ENCODE results near the gene ABCG1.

ABCG1 gene

DNA sequence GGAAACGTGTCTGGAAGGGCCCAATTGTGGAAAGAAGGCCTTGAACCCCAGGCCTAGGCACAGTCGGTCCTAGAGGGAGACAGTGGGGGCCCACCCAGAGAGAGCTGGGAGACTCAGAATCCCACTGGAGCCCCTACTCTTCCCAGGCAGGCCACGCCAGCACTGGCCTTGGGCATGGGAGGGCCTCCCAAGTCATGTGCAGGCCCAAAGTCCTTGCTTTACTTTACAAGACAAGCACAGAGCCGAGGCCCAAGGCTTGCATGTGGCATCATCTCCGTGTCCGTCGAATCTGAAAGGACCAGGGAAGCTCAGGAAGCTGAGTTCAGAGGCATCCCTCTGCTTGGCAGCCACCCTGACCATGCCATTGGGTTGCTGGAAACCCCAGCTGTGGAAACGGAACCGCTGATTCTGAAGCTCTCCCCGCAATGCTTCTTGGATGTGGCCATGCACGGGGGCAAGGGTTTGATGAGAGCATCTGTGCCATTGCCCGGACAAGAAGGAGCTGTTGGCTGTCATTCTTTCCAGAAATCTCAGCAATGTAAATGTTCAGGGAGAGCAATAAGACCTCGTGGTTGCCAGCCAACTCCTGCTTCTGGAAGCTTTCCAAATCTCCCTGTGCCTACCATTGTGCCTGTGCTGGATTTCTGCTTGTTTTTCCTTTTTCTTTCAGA lies 32.8 kb downstream of the ABCG1 start:
- DNase-seq (ENCODE audit: low spot score) = no peak

DNA sequence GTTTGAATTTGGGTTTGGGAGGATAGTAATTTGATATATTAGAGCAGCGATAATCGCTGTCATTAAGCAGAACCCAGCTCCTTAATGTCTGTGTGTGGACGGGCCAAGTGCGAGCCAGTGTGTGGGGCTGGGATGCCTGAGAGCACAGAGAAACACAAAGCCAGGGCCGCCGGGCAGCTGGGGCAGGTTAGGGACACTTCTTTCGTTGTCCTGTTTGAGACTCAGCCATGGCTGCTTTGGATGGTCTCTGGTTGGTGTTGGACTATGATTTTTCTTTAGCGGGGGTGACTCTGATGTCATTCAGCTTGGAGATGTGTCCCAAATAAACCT lies 33.4 kb downstream of the ABCG1 start:
- DNase-seq (ENCODE audit: low spot score) = no peak

DNA sequence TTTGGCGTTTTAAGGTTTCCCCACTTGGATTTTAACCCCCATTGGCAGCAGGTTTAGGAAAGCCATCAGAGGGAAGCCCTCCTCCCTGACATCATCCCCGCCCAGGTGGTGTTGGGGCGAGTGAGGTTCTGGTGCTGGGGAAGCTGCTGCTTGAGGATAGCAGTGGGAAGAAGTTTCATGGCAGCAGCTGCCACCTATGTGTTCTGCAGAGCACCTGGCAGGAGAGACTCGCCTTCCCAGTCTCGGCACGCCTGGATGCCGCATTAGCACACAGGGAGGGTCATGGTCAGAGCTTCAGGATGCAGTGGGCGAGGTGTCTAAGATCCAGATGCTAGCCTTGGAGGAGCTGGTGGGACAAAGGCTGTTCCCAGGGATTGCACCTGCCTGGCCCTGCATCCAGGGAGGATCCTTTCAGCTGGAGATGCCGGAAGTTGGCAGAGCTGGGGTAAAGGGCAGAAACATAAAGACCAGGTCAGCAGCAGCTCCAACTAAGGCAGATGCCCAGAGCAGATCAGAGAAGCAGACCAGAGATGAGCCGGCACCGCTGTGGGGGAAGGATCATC lies 33.9 kb downstream of the ABCG1 start:
- no peak for DNase-seq (ENCODE audit: low spot score)

DNA sequence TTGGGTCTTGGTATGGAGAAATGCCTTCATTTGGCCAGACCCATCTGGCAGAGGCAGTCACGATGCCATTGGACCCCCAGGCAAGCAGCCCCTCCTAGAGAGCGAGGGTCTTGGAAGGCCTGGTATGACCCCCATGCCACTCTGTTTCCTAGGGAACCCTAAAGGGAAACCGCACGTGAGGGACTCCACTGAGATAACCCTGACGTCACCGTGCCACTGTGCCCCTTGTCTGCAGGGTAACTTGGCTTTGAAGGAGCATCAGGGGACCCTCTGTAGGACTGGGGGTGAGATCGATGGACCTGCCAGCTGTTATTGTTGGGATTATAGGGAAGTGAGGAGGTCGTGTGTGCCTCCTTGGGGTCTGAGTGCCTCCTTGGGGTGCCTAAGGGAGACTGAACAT lies 34.5 kb downstream of the ABCG1 start:
- DNase-seq (ENCODE audit: low spot score) = no peak

DNA sequence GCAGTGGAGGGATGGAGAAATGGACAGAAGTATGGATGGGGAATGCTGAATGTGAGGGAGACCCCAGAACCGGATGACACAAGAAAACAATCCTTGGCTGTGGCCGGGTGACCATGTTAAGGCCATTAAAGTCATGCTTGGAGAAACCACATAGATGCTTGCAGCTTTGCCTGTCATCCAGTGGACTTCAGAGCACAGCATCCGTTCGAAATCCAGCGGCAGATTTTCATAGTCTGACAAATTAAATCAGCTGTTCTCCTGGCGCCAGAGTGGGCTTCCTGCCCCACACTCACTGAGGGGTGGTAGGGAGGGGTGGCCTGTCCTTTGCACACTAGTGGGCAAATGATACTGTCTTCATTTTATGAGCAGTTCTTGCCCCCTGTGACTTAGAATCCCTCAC lies 35.1 kb downstream of the ABCG1 start:
- no peak for DNase-seq (ENCODE audit: low spot score)

DNA sequence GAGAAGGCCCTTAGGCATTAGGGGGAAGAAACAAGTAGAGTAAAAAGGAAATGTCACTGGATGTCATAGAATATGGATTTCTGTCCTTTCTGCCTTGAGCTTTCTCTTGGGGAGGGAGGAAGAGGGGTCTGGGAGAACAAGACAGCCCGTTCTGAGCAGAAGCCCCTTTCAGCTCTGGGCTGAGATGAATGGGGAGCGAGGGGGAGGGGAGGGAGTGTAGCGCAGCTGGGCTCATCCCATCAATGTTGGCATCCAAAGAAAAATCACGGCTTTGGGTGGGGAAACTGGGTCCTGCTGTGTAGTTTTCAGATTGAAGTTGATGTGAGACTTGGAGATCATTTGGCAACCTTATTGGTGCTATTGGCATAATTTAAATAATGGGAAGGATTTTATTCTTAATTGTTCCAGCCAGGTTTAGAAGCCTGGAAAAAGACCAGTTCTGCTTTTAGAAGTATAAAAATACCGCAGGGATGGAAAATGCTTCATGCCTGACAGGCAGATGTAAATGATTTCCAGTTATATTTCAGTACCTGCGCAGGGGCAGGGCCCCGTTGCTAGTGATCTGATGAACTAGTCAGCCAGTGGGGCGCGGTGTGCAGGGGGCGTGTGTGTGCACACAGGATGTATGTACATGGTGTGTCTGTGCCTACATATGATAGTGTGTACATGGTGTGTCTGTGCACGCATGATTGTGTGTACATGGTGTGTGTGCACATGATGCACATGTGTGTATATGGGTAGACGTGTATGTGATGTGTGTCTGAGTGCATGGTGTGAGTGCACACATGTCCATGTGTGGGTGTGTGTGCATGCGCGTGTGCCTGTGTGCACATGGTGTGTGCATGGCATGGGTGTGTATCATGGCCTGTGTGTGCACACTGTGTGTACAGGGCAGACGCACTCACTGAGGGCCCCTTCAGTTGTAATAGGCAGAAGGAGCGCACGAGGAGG lies 36.0 kb downstream of the ABCG1 start:
- DNase-seq (ENCODE audit: low spot score) = no peak

DNA sequence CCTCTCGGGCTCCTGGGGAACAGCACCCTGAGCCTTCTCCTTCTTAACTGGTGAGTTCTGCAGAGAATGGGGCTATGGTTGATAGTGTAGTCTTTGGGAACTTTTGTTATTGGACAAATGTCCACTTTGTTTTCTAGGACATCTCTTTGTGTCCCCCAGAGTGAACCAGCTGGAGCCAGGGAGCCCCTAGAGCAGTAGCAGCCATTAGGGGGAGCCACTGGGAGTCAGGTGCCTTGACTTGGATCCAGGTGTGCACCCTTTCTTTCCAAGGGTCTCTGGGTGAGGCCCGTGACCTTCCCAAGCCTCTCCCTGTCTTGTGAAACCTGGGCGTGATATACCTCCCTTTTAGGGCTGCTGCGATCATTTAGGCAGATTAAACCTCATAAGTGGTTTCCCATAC lies 36.9 kb downstream of the ABCG1 start:
- DNase-seq (ENCODE audit: low spot score) = no peak

DNA sequence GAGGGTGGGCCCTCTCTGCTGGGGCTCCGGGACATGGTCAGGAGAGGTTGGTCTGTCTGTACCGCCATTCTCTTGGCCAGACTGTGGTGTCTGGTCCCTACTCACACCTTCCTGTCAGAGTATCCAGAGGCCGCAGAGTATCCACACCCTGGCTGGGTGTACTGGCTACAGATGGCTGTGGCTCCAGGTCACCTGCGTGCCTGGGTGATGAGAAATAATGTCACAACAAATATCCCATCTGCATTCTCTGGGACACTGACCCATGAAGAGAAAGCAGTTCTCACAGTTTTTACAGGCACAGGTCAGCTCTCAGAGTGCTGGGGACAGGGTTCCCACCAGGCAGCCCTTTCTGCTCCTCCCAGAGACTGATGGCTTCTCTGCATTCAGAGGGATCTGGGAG lies 37.4 kb downstream of the ABCG1 start:
- DNase-seq (ENCODE audit: low spot score) = no peak

DNA sequence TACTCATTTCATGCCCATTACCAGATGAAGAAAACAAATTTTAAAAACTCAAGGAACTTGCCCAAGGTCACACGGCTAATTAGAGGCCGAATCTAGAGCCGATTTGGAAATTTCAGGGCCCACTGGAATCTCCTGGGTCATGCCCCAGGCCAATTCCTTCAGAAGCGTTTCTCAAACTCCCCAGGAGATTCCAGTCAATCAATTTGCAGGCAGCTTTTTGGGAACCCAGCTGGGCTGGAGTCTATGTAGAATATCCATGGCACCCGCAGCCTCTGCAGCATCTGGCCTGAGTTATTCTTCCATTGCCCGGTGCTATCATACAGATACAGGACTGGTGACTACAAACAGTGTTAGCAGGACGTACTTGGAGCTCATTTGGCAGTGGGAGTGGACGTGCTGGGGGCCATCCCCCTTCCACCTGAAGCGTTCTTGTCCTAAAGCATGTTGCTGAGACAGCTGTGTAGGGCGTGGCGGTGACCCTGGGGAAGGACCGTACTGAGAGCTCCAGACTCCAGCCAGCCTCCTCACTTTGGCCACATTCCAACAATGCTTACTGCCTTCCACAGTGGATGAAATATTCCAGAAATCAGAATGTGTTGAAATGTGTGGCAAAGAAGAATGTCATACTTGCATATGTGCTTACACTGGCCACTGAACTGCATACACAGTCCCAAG lies 38.3 kb downstream of the ABCG1 start:
- no peak for DNase-seq (ENCODE audit: low spot score)

DNA sequence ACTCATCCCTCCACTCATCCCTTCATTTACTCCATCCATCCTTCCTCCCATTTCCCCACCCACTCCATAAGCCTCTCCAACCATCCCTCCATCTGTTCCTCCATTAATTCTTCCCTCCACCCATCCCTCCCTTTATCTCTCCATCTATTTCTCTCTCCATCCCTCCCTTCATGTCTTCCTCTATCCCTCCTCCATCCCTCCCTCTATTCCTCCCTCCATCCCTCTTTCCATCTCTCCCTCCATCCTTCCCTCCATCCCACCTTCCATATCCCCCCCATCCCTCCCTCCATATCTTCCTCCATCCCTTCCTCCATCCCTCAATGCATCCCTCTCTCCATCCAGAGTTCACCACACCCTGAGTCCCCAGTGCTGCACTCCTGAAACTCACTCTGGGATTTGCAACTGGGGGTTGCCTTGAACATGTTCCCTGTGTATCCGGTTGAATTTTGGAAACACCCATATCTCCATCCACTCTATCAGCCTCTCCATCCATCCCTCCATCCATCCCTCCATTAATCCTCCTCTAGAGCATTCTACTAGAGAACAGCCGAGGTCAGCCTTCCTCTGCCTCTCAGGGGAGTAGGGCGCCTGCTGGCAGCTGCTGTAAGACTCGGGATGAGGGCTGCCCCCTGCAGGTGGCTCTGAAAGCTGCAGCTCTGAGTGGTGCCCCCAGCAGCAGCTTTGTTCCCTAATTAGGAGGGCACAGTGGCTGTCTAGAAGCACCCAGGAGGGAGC lies 39.4 kb downstream of the ABCG1 start:
- DNase-seq (ENCODE audit: low spot score) = peak; percentile 37

DNA sequence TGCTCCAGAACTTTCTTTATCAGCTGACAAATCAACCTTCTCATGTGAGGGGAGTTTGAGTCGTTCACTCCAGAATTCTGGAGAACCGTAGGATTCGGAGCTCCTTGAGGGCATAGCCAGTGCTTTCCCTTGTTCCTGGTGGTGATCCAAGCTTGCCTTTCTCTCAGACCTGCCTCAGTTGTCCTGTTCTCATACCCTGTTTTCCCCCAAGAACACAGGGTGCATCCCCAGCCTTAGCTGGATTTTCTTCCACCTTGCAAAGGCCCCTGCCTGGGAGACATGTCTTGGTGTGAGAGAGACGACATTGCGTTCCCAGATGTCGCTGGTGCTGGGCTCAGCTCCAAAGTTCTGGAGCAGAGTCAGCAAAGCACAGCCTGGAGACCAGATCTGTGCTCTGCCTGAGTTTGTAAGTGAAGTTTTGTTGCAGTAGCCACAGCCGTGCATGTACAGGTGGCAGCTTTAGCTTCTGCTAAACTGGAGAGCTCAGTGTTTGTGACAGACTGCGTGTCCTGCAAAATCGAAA lies 40.0 kb downstream of the ABCG1 start:
- no peak for DNase-seq (ENCODE audit: low spot score)

DNA sequence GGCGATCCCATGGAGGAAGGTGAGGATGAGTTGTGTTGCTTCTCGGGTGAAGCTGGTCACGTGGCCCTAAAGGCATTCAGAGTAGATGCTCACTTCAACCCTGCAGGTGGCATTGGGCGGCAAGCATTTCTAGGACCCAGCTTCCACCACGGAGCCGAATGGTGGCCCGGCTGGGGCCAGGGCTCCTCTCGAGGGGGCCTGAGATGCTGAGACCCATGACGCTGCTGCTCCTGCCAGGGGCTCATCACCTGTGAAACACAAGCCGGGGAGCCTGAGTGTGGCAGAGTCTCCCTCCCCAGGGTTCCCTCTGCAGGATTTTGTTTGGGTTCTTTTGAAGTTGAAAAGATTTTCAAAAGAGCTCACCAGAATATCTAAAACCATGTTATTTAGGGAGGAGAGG lies 41.2 kb downstream of the ABCG1 start:
- no peak for DNase-seq (ENCODE audit: low spot score)

DNA sequence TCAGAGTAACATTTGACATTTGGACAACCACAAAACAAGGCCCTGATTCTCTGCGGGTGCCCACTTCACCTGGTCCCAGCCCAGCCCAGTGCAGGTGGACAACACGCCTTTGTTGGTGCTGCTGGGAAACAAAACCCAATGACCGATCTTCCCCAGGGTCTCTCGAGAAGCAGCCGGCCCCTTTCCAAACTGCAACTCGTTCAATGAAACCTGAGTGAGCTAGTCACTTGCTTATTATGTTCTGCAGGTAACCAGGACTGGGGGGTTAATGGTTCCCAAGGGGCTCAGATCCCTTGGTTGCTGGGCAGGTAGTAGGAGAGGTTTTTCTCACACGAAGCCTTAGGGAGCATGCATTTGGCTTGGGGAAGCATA lies 42.9 kb downstream of the ABCG1 start:
- no peak for DNase-seq (ENCODE audit: low spot score)

DNA sequence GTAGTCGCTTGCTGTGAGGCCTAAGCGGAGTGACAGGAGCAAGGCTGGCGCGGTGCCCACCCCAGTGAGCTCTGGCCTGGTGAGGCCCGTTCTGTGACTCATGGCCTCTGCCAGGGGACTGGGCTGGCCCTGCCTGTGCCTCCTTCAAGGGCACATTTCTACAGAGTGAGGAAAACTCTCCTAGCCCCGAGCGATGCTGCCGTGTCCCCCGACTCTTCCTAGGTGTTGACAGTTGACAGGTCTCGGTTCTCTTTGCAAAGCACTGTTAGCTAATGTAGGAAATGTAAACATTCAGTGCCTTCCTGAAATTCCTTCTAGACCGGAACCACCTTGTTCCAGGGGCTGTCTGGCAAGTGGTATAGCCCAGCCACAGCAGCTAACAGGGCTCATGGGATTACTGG lies 43.9 kb downstream of the ABCG1 start:
- peak; percentile 32 for DNase-seq (ENCODE audit: low spot score)

DNA sequence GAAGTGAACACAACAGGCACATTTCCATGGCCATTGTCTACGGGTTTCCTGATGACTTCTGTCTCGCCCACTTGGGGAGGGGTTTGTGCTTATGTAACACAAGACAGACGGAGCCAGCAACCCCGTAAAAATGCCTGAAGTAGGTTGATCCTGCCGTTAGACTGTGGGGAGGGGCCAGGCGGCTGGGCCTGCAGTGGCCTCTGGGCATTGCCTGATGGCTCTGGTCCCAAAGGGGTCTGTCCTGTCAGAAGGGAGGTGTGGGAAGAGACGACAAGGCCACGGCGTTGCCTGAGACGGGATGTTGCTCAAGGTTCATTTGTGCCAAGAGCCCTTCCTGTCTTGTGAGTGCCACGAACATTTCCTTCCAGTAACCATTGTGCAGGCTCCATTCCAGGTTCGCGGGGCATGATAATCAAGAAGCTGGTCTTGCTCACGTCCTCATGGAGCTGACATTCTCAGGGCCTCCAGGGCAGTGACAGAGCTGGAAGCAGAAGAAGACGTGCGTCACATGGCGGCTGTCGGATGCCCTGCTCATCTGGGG lies 44.7 kb downstream of the ABCG1 start:
- DNase-seq (ENCODE audit: low spot score) = no peak

DNA sequence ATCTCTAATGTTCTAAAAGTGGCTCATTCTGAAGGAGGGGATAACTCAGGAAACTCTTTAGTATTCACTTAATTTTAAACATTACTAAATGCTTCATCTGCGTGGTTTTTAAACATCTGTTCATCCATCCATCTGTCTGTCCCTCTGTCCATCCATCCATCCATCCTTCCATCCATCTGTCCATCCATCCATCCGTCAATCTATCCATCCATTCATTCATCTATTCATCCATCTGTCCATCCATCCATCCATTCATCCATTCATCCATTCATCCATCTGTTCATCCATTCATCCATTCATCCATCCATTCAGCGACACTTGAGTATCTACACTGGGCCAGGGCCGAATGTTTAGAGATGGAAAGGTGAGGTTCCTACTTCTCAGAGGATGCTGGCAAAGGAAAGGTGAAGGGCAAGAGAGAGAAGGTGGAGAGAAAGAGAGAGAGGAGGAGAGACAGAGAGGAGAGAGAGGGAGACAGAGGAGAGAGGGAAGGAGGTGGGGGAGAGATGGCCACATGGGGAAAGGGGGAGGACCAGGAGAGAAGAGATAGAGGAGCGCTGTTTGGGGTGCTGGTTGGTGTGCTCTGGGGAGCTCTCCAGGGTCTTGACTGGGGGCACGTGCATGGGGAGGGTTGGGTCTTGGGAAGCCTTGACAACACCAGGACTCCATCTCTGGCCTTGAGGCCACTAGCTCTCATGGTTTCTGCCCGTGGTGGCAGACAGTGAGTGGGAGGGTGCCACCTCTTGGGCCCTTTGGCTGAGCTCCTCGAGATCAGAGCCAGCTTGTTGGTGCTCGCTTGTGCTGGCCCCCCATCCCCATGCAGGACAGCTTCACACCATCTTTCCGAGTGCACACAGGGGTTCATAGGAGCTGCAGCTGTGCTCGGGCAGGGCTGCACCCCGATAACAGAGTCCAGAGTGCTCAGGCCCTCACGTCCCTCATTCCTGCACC lies 45.6 kb downstream of the ABCG1 start:
- no peak for DNase-seq (ENCODE audit: low spot score)

DNA sequence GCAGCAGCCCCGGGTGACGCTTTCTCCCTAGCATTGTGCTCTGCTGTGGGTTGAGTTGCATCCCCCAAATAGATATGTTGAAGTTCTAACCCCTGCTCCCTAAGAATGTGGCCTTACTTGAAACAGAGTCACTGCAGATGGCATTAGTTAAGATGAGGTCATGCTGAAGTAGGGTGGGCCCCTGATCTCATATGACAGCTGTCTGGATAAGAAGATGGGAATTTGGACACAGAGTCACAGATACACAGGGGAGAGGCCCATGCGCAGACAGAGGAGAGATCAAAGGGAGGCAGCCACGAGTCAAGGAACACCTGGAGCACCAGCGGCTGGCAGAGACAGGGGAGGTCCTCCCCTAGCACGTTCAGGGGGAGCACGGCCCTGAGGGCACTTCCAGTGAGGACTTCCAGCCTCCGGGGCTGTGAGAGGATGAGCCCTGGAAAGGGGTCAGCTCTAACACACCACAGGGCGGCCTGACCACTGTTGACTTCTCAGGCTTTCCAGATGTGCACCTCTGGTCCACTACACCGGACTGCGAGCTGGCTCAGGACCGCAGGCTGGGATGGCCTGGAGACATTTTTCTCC lies 46.4 kb downstream of the ABCG1 start:
- no peak for DNase-seq (ENCODE audit: low spot score)

DNA sequence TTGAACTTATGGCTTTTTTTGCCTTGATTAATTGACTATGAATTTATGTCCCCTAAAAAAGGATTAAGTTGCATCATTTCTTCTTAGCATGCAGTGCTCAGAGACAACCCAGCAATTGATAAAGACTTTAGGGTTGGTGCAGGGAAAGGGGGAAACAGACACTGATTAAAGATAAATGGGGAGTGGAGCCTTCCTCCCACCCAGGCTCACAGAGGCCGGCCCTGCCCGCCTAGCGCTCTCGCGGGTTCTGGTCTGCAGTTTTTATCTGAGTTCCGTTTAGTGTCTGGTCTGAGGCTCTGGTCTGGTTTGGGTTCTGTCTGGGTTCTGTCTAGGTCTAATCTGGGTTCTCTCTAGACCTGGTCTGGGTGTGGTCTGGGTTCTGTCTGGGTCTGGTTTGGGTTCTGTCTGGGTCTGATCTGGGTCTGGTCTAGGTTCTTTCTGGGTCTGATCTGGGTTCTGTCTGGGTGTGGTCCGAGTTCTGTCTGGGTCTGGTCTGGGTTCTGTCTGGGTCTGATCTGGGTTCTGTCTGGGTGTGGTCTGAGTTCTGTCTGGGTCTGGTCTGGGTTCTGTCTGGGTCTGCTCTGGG lies 48.1 kb downstream of the ABCG1 start:
- DNase-seq (ENCODE audit: low spot score) = no peak

DNA sequence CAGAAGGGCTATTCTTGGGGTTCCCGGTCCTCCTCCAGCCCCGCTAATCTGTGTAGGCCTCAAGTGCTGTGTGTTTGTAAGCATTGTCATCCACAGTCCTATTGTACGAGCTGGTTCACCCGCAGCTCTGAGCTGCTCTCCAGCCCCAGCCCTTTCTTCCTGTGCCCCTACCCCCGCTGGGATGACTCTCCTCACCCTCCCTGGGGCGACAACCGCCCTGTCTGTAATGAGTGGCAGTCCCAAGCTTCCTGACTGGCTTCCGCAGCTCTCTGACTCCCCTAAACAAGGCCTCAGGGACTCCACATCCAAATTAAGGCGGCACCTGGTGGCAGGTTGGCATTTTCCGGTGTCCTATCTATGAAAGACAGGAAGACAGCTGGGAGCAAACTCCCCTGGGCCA lies 50.4 kb downstream of the ABCG1 start:
- no peak for DNase-seq (ENCODE audit: low spot score)

DNA sequence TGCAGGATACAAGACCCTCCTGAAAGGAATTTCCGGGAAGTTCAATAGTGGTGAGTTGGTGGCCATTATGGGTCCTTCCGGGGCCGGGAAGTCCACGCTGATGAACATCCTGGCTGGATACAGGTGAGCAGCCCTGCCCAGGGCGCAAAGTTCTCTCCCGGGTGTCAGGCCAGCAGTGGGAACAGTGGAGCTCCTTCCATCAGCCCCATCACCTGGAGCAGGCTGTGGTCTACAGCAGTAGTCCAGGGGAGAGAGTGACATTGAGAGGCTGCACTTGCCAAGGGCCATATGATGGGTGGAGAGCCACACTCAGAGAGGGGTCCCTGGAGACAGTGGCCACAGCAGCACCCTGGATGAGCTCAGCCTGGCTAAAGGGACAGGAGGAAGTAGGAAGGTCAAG lies 52.1 kb downstream of the ABCG1 start:
- DNase-seq (ENCODE audit: low spot score) = no peak
